Activated B cell treated with CpG ODN at 0.5 μM for 24 hours (primary cell): ENCODE data around the gene SCAMP2. TPM values are rescaled to one million over a fixed set of nuclear protein-coding genes. Genes with fewer than 3 reads are reported as not detected.

Source experiments
- ATAC-seq: fragments of 200-7000 bp; cut with Tn5 transposase; one replicate; pipeline ENCODE4 v1.10.0; 2021; ENCODE audit warnings: low read depth, mild to moderate bottlenecking, moderate library complexity
- CTCF ChIA-PET: fragments of 350-600 bp; sonication (Branson Sonifier 250); formaldehyde crosslinking; loops from one replicate; lab custom pipeline; 2021; ENCODE audit warnings: antibody characterized with exemption; lab: Charles Lee
- POLR2A ChIA-PET: fragments of 350-600 bp; sonication (Branson Sonifier 250); formaldehyde crosslinking; loops from one replicate; lab custom pipeline; 2021; ENCODE audit warnings: antibody characterized with exemption; lab: Charles Lee
- DNase-seq: peaks from one replicate; pipeline ENCODE4 v3.0.0; 2022
- H3K27ac Mint-ChIP-seq: one replicate; pipeline ENCODE4 v1.8.0; 2020; ENCODE audit warnings: mixed read lengths
- H3K27me3 Mint-ChIP-seq: one replicate; pipeline ENCODE4 v1.8.0; 2021; ENCODE audit warnings: mixed read lengths
- H3K36me3 Mint-ChIP-seq: one replicate; pipeline ENCODE4 v1.8.0; 2021; ENCODE audit warnings: low read depth, mixed read lengths
- H3K4me1 Mint-ChIP-seq: one replicate; pipeline ENCODE4 v1.8.0; 2021; ENCODE audit warnings: mixed read lengths
- H3K4me3 Mint-ChIP-seq: one replicate; pipeline ENCODE4 v1.8.0; 2020; ENCODE audit warnings: mild to moderate bottlenecking, mixed read lengths
- H3K9me3 Mint-ChIP-seq: one replicate; pipeline ENCODE4 v1.8.0; 2020; ENCODE audit warnings: mixed read lengths
- intact Hi-C: fragments of 100-400 bp; cut with micrococcal nuclease; formaldehyde crosslinking; loops from one replicate; pipeline ENCODE4 v1.15.1; 2024
- total RNA-seq: library from RNA; stranded (reverse); gene quantifications from 2 replicates; pipeline ENCODE4 v1.2.3, GENCODE V29; 2022
- TF ChIP-seq, protein P1 (sequence below): fragments of 200-600 bp; IDR thresholded peaks from one replicate; pipeline ENCODE4 v1.8.0; 2022; ENCODE audit warnings: antibody characterized with exemption, mild to moderate bottlenecking

The SCAMP2 gene
- total RNA-seq, 1 donor from 2014 or later, result 112 TPM

GRCh38 chr15:74839526-74840395, 33.4 kb downstream of the SCAMP2 start:
- intact Hi-C loops, result no loop called here
- no peak overlapping the region for H3K27ac Mint-ChIP-seq

GRCh38 chr15:74838746-74839525, 34.2 kb downstream of the SCAMP2 start:
- DNase-seq (no peak), ATAC-seq (no peak)
- TF ChIP-seq, protein P1, sequence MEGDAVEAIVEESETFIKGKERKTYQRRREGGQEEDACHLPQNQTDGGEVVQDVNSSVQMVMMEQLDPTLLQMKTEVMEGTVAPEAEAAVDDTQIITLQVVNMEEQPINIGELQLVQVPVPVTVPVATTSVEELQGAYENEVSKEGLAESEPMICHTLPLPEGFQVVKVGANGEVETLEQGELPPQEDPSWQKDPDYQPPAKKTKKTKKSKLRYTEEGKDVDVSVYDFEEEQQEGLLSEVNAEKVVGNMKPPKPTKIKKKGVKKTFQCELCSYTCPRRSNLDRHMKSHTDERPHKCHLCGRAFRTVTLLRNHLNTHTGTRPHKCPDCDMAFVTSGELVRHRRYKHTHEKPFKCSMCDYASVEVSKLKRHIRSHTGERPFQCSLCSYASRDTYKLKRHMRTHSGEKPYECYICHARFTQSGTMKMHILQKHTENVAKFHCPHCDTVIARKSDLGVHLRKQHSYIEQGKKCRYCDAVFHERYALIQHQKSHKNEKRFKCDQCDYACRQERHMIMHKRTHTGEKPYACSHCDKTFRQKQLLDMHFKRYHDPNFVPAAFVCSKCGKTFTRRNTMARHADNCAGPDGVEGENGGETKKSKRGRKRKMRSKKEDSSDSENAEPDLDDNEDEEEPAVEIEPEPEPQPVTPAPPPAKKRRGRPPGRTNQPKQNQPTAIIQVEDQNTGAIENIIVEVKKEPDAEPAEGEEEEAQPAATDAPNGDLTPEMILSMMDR, result no peak
- Mint-ChIP-seq H3K9me3 (no peaks in the 10 kb centered on the region), H3K4me3 (no peak overlapping the region), H3K27me3 (no peaks in the 10 kb centered on the region), H3K4me1 (peaks cover 30% of the 10 kb centered on the region), H3K36me3 (peaks cover 31% of the 10 kb centered on the region), H3K27ac (no peak overlapping the region)
- intact Hi-C loops, result no loop called here
- ChIA-PET CTCF (interaction anchor here (0.7 to 1.2 kb wide), 4 partner anchors 58 to 205 kb away, joined by 3 read pairs; no protein-coding TSS in a partner anchor), POLR2A (no interaction called here)

More at GRCh38 chr15:74839526-74840395, 33.4 kb downstream of the SCAMP2 start:
- Mint-ChIP-seq H3K36me3 (peaks cover 34% of the 10 kb centered on the region), H3K4me3 (no peak overlapping the region), H3K4me1 (peaks cover 38% of the 10 kb centered on the region), H3K9me3 (no peaks in the 10 kb centered on the region), H3K27me3 (no peaks in the 10 kb centered on the region)
- ATAC-seq, result no peak
- ChIA-PET POLR2A (interaction anchor here (2.5 kb wide), 1 partner anchor 30 kb away, joined by 6 read pairs; no protein-coding TSS in a partner anchor), CTCF (no interaction called here)
- TF ChIP-seq, protein P1, result no peak
- DNase-seq, result no peak

GRCh38 chr15:74838137-74838516, 35.0 kb downstream of the SCAMP2 start:
- H3K4me1 Mint-ChIP-seq, result peaks cover 28% of the 10 kb centered on the region
- ATAC-seq, result no peak
- intact Hi-C loops, result no loop called here
- TF ChIP-seq, protein P1, result no peak
- ChIA-PET POLR2A (no interaction called here), CTCF (interaction anchor here (0.7 to 1.2 kb wide), 5 partner anchors 11 to 205 kb away, joined by 3 read pairs; no protein-coding TSS in a partner anchor)
- H3K27ac Mint-ChIP-seq, result no peak overlapping the region
- peaks cover 31% of the 10 kb centered on the region for H3K36me3 Mint-ChIP-seq
- no peaks in the 10 kb centered on the region for H3K9me3 Mint-ChIP-seq
- H3K27me3 Mint-ChIP-seq, result no peaks in the 10 kb centered on the region
- no peak for DNase-seq
- H3K4me3 Mint-ChIP-seq, result no peak overlapping the region

- Mint-ChIP-seq H3K4me3 (no peak overlapping the region), H3K36me3 (peaks cover 30% of the 10 kb centered on the region), H3K27me3 (no peaks in the 10 kb centered on the region), H3K9me3 (no peaks in the 10 kb centered on the region), H3K4me1 (peaks cover 29% of the 10 kb centered on the region), H3K27ac (no peak overlapping the region)
- ChIA-PET CTCF (interaction anchor here (0.9 to 1.2 kb wide), 4 partner anchors 10 to 204 kb away, joined by 3 read pairs; no protein-coding TSS in a partner anchor), POLR2A (interaction anchor here (0.6 to 1.2 kb wide), 2 partner anchors 57 to 377 kb away, joined by 3 to 4 read pairs; no protein-coding TSS in a partner anchor)
- no peak for ATAC-seq
- DNase-seq, result no peak
- TF ChIP-seq, protein P1, result no peak
- intact Hi-C loops, result no loop called here
Observed at GRCh38 chr15:74837482-74838136, 35.6 kb downstream of the SCAMP2 start.
